IMR-90 (cell line): ENCODE measurements around the gene BFAR. TPM values are rescaled to one million over a fixed set of nuclear protein-coding genes. Genes with fewer than 3 reads are reported as not detected.

ENCODE experiments used
- ATAC-seq: fragments of 200-7000 bp; cut with Tn5 transposase; 2 replicates; pipeline ENCODE4 v1.9.1; 2020; ENCODE audit warnings: low read depth, mild to moderate bottlenecking, moderate library complexity
- BruUV-seq: library from RNA; stranded (reverse); fragments of 400-500 nt; replicated peaks from 2 replicates; lab custom pipeline; 2021; lab: Mats Ljungman, UMichigan
- CTCF ChIA-PET: fragments of 300-600 bp; formaldehyde crosslinking; extraction: SDS; loops from one replicate; lab custom pipeline; 2021; ENCODE audit warnings: antibody characterized with exemption; lab: Yijun Ruan, JAX
- POLR2A ChIA-PET: fragments of 300-600 bp; sonication (Branson Sonifier 250); formaldehyde crosslinking; loops from one replicate; lab custom pipeline; 2022; ENCODE audit warnings: antibody characterized with exemption; ENCODE audit not compliant: unreplicated experiment; lab: Charles Lee
- DNase-seq: peaks from one replicate; pipeline ENCODE4 v3.0.0; 2013
- H2AFZ ChIP-seq: replicated peaks from 2 replicates; pipeline ENCODE3; 2013; ENCODE audit warnings: low read length, mild to moderate bottlenecking; ENCODE audit not compliant: poor library complexity
- H2AK5ac ChIP-seq: 2 replicates; pipeline ENCODE4 v1.6.1; 2013; ENCODE audit warnings: low read depth, low read length, inconsistent platforms
- H2AK9ac ChIP-seq: replicated peaks from 2 replicates; pipeline ENCODE3; 2013; ENCODE audit warnings: mild to moderate bottlenecking, low read depth, low read length, moderate library complexity; ENCODE audit not compliant: poor library complexity
- H2BK120ac ChIP-seq: 2 replicates; pipeline ENCODE4 v1.6.1; 2013; ENCODE audit warnings: low read depth, low read length, inconsistent platforms
- H2BK15ac ChIP-seq: 3 replicates; pipeline ENCODE4 v1.6.1; 2013; ENCODE audit warnings: low read depth, low read length, inconsistent platforms
- H2BK20ac ChIP-seq: 2 replicates; pipeline ENCODE4 v1.6.1; 2013; ENCODE audit warnings: low read depth, mild to moderate bottlenecking, inconsistent platforms, low read length, moderate library complexity
- H2BK5ac ChIP-seq: 2 replicates; pipeline ENCODE4 v1.6.1; 2013; ENCODE audit warnings: mild to moderate bottlenecking, low read depth, low read length, inconsistent platforms; ENCODE audit not compliant: poor library complexity, severe bottlenecking
- H3K14ac ChIP-seq: replicated peaks from 2 replicates; pipeline ENCODE4 v1.6.1; 2013; ENCODE audit warnings: low read depth, low read length, inconsistent platforms
- H3K18ac ChIP-seq: 2 replicates; pipeline ENCODE4 v1.6.1; 2013; ENCODE audit warnings: low read depth, low read length, control low read depth
- H3K23ac ChIP-seq: 2 replicates; pipeline ENCODE4 v1.6.1; 2013; ENCODE audit warnings: low read depth, low read length, inconsistent platforms
- H3K27ac ChIP-seq: 2 replicates; pipeline ENCODE4 v1.5.1; 2013; ENCODE audit warnings: mild to moderate bottlenecking, control low read depth, low read length; ENCODE audit not compliant: insufficient read depth
- H3K27me3 ChIP-seq: 2 replicates; pipeline ENCODE4 v1.6.1; 2013; ENCODE audit warnings: low read length; ENCODE audit not compliant: control insufficient read depth, insufficient read depth
- H3K36me3 ChIP-seq: 2 replicates; pipeline ENCODE4 v1.6.1; 2013; ENCODE audit warnings: low read length, mixed read lengths; ENCODE audit not compliant: control insufficient read depth, insufficient read depth
- H3K4ac ChIP-seq: 2 replicates; pipeline ENCODE4 v1.6.1; 2013; ENCODE audit warnings: low read depth, low read length, inconsistent platforms
- H3K4me1 ChIP-seq: 2 replicates; pipeline ENCODE4 v1.6.1; 2013; ENCODE audit warnings: low read length, mixed read lengths; ENCODE audit not compliant: control insufficient read depth, insufficient read depth
- H3K4me2 ChIP-seq: 2 replicates; pipeline ENCODE4 v1.6.1; 2013; ENCODE audit warnings: low read depth, mild to moderate bottlenecking, control low read depth, low read length, moderate library complexity
- H3K4me3 ChIP-seq: 2 replicates; pipeline ENCODE4 v1.5.1; 2013; ENCODE audit warnings: low read depth, mild to moderate bottlenecking, control low read depth, low read length, moderate library complexity; ENCODE audit not compliant: insufficient read depth
- H3K56ac ChIP-seq: 2 replicates; pipeline ENCODE4 v1.6.1; 2013; ENCODE audit warnings: low read length, inconsistent platforms; ENCODE audit not compliant: insufficient read depth; ENCODE audit errors: extremely low read depth
- H3K79me1 ChIP-seq, 2 experiments: 2 replicates each; pipeline ENCODE4 v1.6.1; 2013; ENCODE audit warnings: low read length in 2 of 2, inconsistent platforms in 1 of 2, low read depth in 1 of 2
- H3K9ac ChIP-seq: 2 replicates; pipeline ENCODE4 v1.6.1; 2013; ENCODE audit warnings: low read depth, low read length, control low read depth
- H3K9me1 ChIP-seq: 2 replicates; pipeline ENCODE4 v1.6.1; 2013; ENCODE audit warnings: low read length, inconsistent platforms; ENCODE audit not compliant: insufficient read depth
- H3K9me3 ChIP-seq: 2 replicates; pipeline ENCODE4 v1.6.1; 2013; ENCODE audit warnings: low read length; ENCODE audit not compliant: control insufficient read depth, insufficient read depth
- H4K20me1 ChIP-seq: 2 replicates; pipeline ENCODE4 v1.6.1; 2013; ENCODE audit warnings: low read length, inconsistent platforms; ENCODE audit not compliant: insufficient read depth
- H4K5ac ChIP-seq: 2 replicates; pipeline ENCODE4 v1.6.1; 2013; ENCODE audit warnings: mild to moderate bottlenecking, low read depth, low read length, control low read depth
- H4K8ac ChIP-seq, 2 experiments: 2 replicates each; pipeline ENCODE4 v1.6.1; 2013; ENCODE audit warnings: low read depth in 2 of 2, low read length in 2 of 2, control low read depth in 1 of 2, inconsistent platforms in 1 of 2
- H4K91ac ChIP-seq: 2 replicates; pipeline ENCODE4 v1.6.1; 2013; ENCODE audit warnings: low read depth, low read length, inconsistent platforms; ENCODE audit not compliant: insufficient read depth
- CEBPB ChIP-seq: IDR thresholded peaks from 2 replicates; pipeline ENCODE4 v1.6.1; 2012; ENCODE audit warnings: low read depth, low read length, improper control_type of control experiment
- FOS ChIP-seq: fragments of 150-350 bp; IDR thresholded peaks from 2 replicates; pipeline ENCODE4 v1.6.1; 2016; ENCODE audit warnings: low read depth, low read length
- RCOR1 ChIP-seq: IDR thresholded peaks from 2 replicates; pipeline ENCODE4 v1.6.1; 2012; ENCODE audit warnings: mild to moderate bottlenecking, low read length, improper control_type of control experiment; ENCODE audit not compliant: insufficient replicate concordance
- WGBS, 2 experiments: methylation state at CpG; one replicate each; pipeline versions ENCODE4 v1.1.5 to v1.1.7; 2013; ENCODE audit warnings: missing lambda C conversion rate in 2 of 2; ENCODE audit not compliant: insufficient read length in 1 of 2; ENCODE audit errors: extremely low coverage in 2 of 2; 5-methylcytosine and 5-hydroxymethylcytosine counted together
- dilution Hi-C: fragments of 300-500 bp; cut with HindIII; formaldehyde crosslinking; loops from one replicate; pipeline ENCODE4 v1.14.3; 2018; ENCODE audit warnings: low sequenced_read_pairs; ENCODE audit not compliant: unreplicated experiment
- in situ Hi-C: fragments of 300-500 bp; cut with MboI; formaldehyde crosslinking; loops from 3 replicates; pipeline ENCODE4 v1.14.3; 2019; ENCODE audit warnings: low sequenced_read_pairs, inconsistent platforms, mixed read lengths
- intact Hi-C: fragments of 100-400 bp; cut with micrococcal nuclease; formaldehyde crosslinking; loops from 2 replicates; pipeline ENCODE4 v1.10.0; 2022
- polyA plus RNA-seq, 3 experiments: library from polyadenylated mRNA; depleted of rRNA; stranded (reverse); fragments of >200 nt; gene quantifications; 2 replicates each; pipeline ENCODE4 v1.2.3, GENCODE V29; 2012; ENCODE audit warnings: low replicate concordance in 1 of 3
- total RNA-seq: library from RNA; depleted of rRNA; stranded (reverse); fragments of >200 nt; gene quantifications from 2 replicates; pipeline ENCODE4 v1.2.3, GENCODE V29; 2012

The BFAR gene
- total and polyA plus RNA-seq, 2 of the 4 experiments (the other 2 are of a cell fraction): 46.6 to 56.5 TPM

- no peak overlapping the region for H3K4me2 ChIP-seq
- ChIA-PET POLR2A (no interaction called here), CTCF (no interaction called here)
- no peak overlapping the region for H2AK5ac ChIP-seq
- no peak overlapping the region for H4K5ac ChIP-seq
- no peak overlapping the region for H3K27ac ChIP-seq
- H3K9ac ChIP-seq: no peak overlapping the region
- no peak overlapping the region for H3K23ac ChIP-seq
- no peak overlapping the region for H3K4me3 ChIP-seq
- in situ Hi-C loops: no loop called here
- ATAC-seq: no peak
- no peak overlapping the region for H2AFZ ChIP-seq
- H3K9me3 ChIP-seq: no peaks in the 10 kb centered on the region
- H2BK120ac ChIP-seq: no peak overlapping the region
- H3K56ac ChIP-seq: no peak overlapping the region
- H3K18ac ChIP-seq: no peak overlapping the region
- no peak overlapping the region for H3K14ac ChIP-seq
- BruUV-seq: no TSS peak
- H4K8ac ChIP-seq: no peak overlapping the region
- dilution Hi-C loops: no loop called here
- no peak overlapping the region for H3K4ac ChIP-seq
- no peak overlapping the region for H4K91ac ChIP-seq
- DNase-seq: no peak
- H3K9me1 ChIP-seq: peaks cover 4% of the 10 kb centered on the region; the same call in 1 of the 2 replicates
- H3K36me3 ChIP-seq: peaks cover 47% of the 10 kb centered on the region
- intact Hi-C loops: loop anchor here (5.0 kb wide), 1 partner anchor 355 kb away; no protein-coding TSS in a partner anchor
- H3K79me1 ChIP-seq: no peaks in the 10 kb centered on the region
- H2AK9ac ChIP-seq: no peak overlapping the region
- no peak for TF ChIP-seq CEBPB
- no peak for TF ChIP-seq RCOR1
- TF ChIP-seq FOS: no peak
- H4K20me1 ChIP-seq: no peaks in the 10 kb centered on the region
- no peaks in the 10 kb centered on the region for H3K4me1 ChIP-seq
- H3K27me3 ChIP-seq: no peaks in the 10 kb centered on the region
- no peak overlapping the region for H2BK5ac ChIP-seq
- no peak overlapping the region for H2BK15ac ChIP-seq
- no CpG with 5 or more reads among the region's 6 CpGs for WGBS, 2 experiments
- no peak overlapping the region for H2BK20ac ChIP-seq
Measured at GRCh38 chr16:14602443-14602963, 30.2 kb upstream of the BFAR start.
